GM21526 (cell line): ENCODE data around the gene ORC4.

Source experiments
- ATAC-seq: cut with Tn5 transposase; IDR thresholded peaks from one replicate; pipeline ENCODE4 v1.9.1; 2021; ENCODE audit warnings: moderate library complexity; ENCODE audit not compliant: unreplicated experiment, low FRiP score

The ORC4 gene

GRCh38 chr2:147937744-147938349, 82.7 kb downstream of the ORC4 start:
- ATAC-seq, result no peak

- no peak for ATAC-seq
Measured at GRCh38 chr2:147934881-147935620, 85.5 kb downstream of the ORC4 start.

- no peak for ATAC-seq
Measured at GRCh38 chr2:147933931-147934330, 86.6 kb downstream of the ORC4 start.

GRCh38 chr2:147927053-147927588, 93.4 kb downstream of the ORC4 start:
- no peak for ATAC-seq

- no peak for ATAC-seq
Measured at GRCh38 chr2:147925886-147926285, 94.7 kb downstream of the ORC4 start.

- ATAC-seq, result no peak
Measured at GRCh38 chr2:147924647-147925046, 95.9 kb downstream of the ORC4 start.

GRCh38 chr2:147923846-147924245, 96.7 kb downstream of the ORC4 start:
- no peak for ATAC-seq

- no peak for ATAC-seq
Measured at GRCh38 chr2:147917161-147917560, 103.4 kb downstream of the ORC4 start.

- no peak for ATAC-seq
Measured at GRCh38 chr2:147916723-147917122, 103.8 kb downstream of the ORC4 start.

GRCh38 chr2:147916067-147916466, 104.5 kb downstream of the ORC4 start:
- no peak for ATAC-seq

GRCh38 chr2:147913701-147914480, 106.6 kb downstream of the ORC4 start:
- ATAC-seq, result no peak

- peak; percentile 68 for ATAC-seq
Measured at GRCh38 chr2:147910990-147911473, 109.5 kb downstream of the ORC4 start.

GRCh38 chr2:147909178-147909577, 111.4 kb downstream of the ORC4 start:
- ATAC-seq, result no peak

GRCh38 chr2:147904051-147904450, 116.5 kb downstream of the ORC4 start:
- ATAC-seq, result no peak

- ATAC-seq, result no peak
Measured at GRCh38 chr2:147888680-147889079, 131.9 kb downstream of the ORC4 start.

GRCh38 chr2:147886136-147886535, 134.4 kb downstream of the ORC4 start:
- no peak for ATAC-seq

- no peak for ATAC-seq
Measured at GRCh38 chr2:147884830-147885229, 135.7 kb downstream of the ORC4 start.

GRCh38 chr2:147882631-147883030, 137.9 kb downstream of the ORC4 start:
- no peak for ATAC-seq
